SU-DHL-6 (cell line): ENCODE measurements around the gene DIO3.

Experiments
- H2AFZ ChIP-seq: fragments of 200-600 bp; sonication (generic); 2 replicates; pipeline ENCODE4 v1.6.1; 2014; ENCODE audit warnings: low read depth, mild to moderate bottlenecking, moderate library complexity, mixed read lengths, antibody characterized with exemption, low read length; ENCODE audit not compliant: severe bottlenecking
- H3F3A ChIP-seq: fragments of 200-600 bp; shearing (Covaris generic); 2 replicates; pipeline ENCODE4 v1.6.0; 2016; ENCODE audit warnings: antibody characterized with exemption, mild to moderate bottlenecking; ENCODE audit not compliant: insufficient read depth
- H3K27ac ChIP-seq: fragments of 200-600 bp; sonication (generic); 2 replicates; pipeline ENCODE4 v1.5.1; 2016; ENCODE audit warnings: low read depth, mild to moderate bottlenecking, low read length, moderate library complexity, mixed read lengths
- H3K27me3 ChIP-seq: fragments of 200-600 bp; sonication (generic), shearing (Covaris generic); 2 replicates; pipeline ENCODE4 v1.6.0; 2014; ENCODE audit warnings: mild to moderate bottlenecking, low read length
- H3K36me3 ChIP-seq: fragments of 200-600 bp; sonication (generic); 2 replicates; pipeline ENCODE4 v1.6.1; 2014; ENCODE audit warnings: mild to moderate bottlenecking, low read length, mixed read lengths
- H3K4me2 ChIP-seq: fragments of 300-600, 200-600 bp; shearing (Covaris generic), sonication (generic); 2 replicates; pipeline ENCODE4 v1.6.0; 2014; ENCODE audit warnings: low read length, low read depth, mild to moderate bottlenecking; ENCODE audit not compliant: poor library complexity, severe bottlenecking
- H3K4me3 ChIP-seq: fragments of 200-600 bp; sonication (generic); 2 replicates; pipeline ENCODE4 v1.5.1; 2014; ENCODE audit warnings: antibody characterized with exemption, low read length, mild to moderate bottlenecking, mixed read lengths; ENCODE audit not compliant: insufficient read depth, poor library complexity, severe bottlenecking
- H3K79me2 ChIP-seq: fragments of 200-600 bp; sonication (generic); 2 replicates; pipeline ENCODE4 v1.6.1; 2014; ENCODE audit warnings: mild to moderate bottlenecking, low read length, moderate library complexity; ENCODE audit not compliant: insufficient read depth
- H3K9ac ChIP-seq: fragments of 200-600 bp; sonication (generic); 2 replicates; pipeline ENCODE4 v1.7.0; 2014; ENCODE audit warnings: mild to moderate bottlenecking, low read length
- H3K9me2 ChIP-seq: fragments of 200-600 bp; sonication (generic); replicated peaks from 2 replicates; pipeline ENCODE4 v1.6.1; 2014; ENCODE audit warnings: low read length; ENCODE audit not compliant: insufficient read depth
- H3K9me3 ChIP-seq: fragments of 200-600 bp; sonication (generic); 2 replicates; pipeline ENCODE4 v1.6.1; 2014; ENCODE audit warnings: low read length, mixed read lengths; ENCODE audit not compliant: insufficient read depth
- H4K20me1 ChIP-seq: fragments of 200-600 bp; sonication (generic); 2 replicates; pipeline ENCODE4 v1.6.1; 2014; ENCODE audit warnings: low read depth, mild to moderate bottlenecking, antibody characterized with exemption, low read length, moderate library complexity, mixed read lengths
- CTCF ChIP-seq: fragments of 200-600 bp; sonication (generic); IDR thresholded peaks from one replicate; pipeline ENCODE4 v1.5.1; 2017; ENCODE audit warnings: antibody characterized with exemption, mild to moderate bottlenecking, low read length, moderate library complexity; ENCODE audit not compliant: insufficient read depth, poor library complexity, severe bottlenecking
- EZH2phosphoT487 ChIP-seq: fragments of 200-600 bp; sonication (generic), shearing (Covaris generic); conservative IDR thresholded peaks from 2 replicates; pipeline ENCODE4 v1.6.1; 2018; ENCODE audit warnings: mild to moderate bottlenecking, antibody characterized with exemption, low read length, moderate library complexity, mixed read lengths

Gene DIO3

GRCh38 chr14:101557811-101558738, 3.2 kb upstream of the DIO3 start:
- TF ChIP-seq CTCF (no peak), EZH2phosphoT487 (no peak)
- no peak overlapping the region for H3K4me3 ChIP-seq
- no peak overlapping the region for H2AFZ ChIP-seq
- no peaks in the 10 kb centered on the region for H3K9me3 ChIP-seq
- H4K20me1 ChIP-seq: no peaks in the 10 kb centered on the region
- H3K4me2 ChIP-seq: no peak overlapping the region
- H3K79me2 ChIP-seq: no peaks in the 10 kb centered on the region
- no peaks in the 10 kb centered on the region for H3K9me2 ChIP-seq
- H3K36me3 ChIP-seq: no peaks in the 10 kb centered on the region
- H3K27ac ChIP-seq: no peak overlapping the region
- H3K9ac ChIP-seq: no peak overlapping the region
- no peaks in the 10 kb centered on the region for H3F3A ChIP-seq
- no peaks in the 10 kb centered on the region for H3K27me3 ChIP-seq

GRCh38 chr14:101558739-101559240, 2.5 kb upstream of the DIO3 start:
- TF ChIP-seq EZH2phosphoT487: no peak
- no peak for TF ChIP-seq CTCF
- no peak overlapping the region for H3K27ac ChIP-seq
- no peak overlapping the region for H3K4me2 ChIP-seq
- no peak overlapping the region for H3K9ac ChIP-seq
- H3K9me3 ChIP-seq: no peaks in the 10 kb centered on the region
- H2AFZ ChIP-seq: no peak overlapping the region
- no peak overlapping the region for H3K4me3 ChIP-seq
- no peaks in the 10 kb centered on the region for H4K20me1 ChIP-seq
- H3K79me2 ChIP-seq: no peaks in the 10 kb centered on the region
- no peaks in the 10 kb centered on the region for H3K9me2 ChIP-seq
- no peaks in the 10 kb centered on the region for H3K27me3 ChIP-seq
- no peaks in the 10 kb centered on the region for H3K36me3 ChIP-seq
- no peaks in the 10 kb centered on the region for H3F3A ChIP-seq

GRCh38 chr14:101559250-101559623, 2.1 kb upstream of the DIO3 start:
- no peak overlapping the region for H3K4me3 ChIP-seq
- no peak overlapping the region for H3K4me2 ChIP-seq
- H4K20me1 ChIP-seq: no peaks in the 10 kb centered on the region
- H3F3A ChIP-seq: no peaks in the 10 kb centered on the region
- no peaks in the 10 kb centered on the region for H3K27me3 ChIP-seq
- no peak for TF ChIP-seq EZH2phosphoT487
- TF ChIP-seq CTCF: no peak
- no peaks in the 10 kb centered on the region for H3K79me2 ChIP-seq
- H3K27ac ChIP-seq: no peak overlapping the region
- H3K36me3 ChIP-seq: no peaks in the 10 kb centered on the region
- H2AFZ ChIP-seq: no peak overlapping the region
- H3K9me3 ChIP-seq: no peaks in the 10 kb centered on the region
- no peaks in the 10 kb centered on the region for H3K9me2 ChIP-seq
- no peak overlapping the region for H3K9ac ChIP-seq
